ENCODE measurements around the gene CDHR2. TPM values are rescaled to one million over a fixed set of nuclear protein-coding genes. Genes with fewer than 3 reads are reported as not detected.

The CDHR2 gene
- total RNA-seq, 1 donor from 2014 or later = under 0.01 TPM

- DNase-seq = no peak
Measured at GRCh38 chr5:176528761-176529115, 20.4 kb upstream of the CDHR2 start.

GRCh38 chr5:176529116-176529740 lies 19.9 kb upstream of the CDHR2 start:
- no peak for DNase-seq

- DNase-seq = no peak
Measured at GRCh38 chr5:176529741-176530141, 19.4 kb upstream of the CDHR2 start.

GRCh38 chr5:176530393-176530982 lies 18.7 kb upstream of the CDHR2 start:
- no peak for DNase-seq

- peak; percentile 16 for DNase-seq
Measured at GRCh38 chr5:176530983-176531901, 17.9 kb upstream of the CDHR2 start.

- DNase-seq = no peak
Measured at GRCh38 chr5:176531902-176532493, 17.1 kb upstream of the CDHR2 start.

- DNase-seq = no peak
Measured at GRCh38 chr5:176532795-176533194, 16.3 kb upstream of the CDHR2 start.

- peak; percentile 18 for DNase-seq
Measured at GRCh38 chr5:176533390-176533789, 15.8 kb upstream of the CDHR2 start.

- DNase-seq = peak; percentile 52
Measured at GRCh38 chr5:176533894-176534611, 15.1 kb upstream of the CDHR2 start.

GRCh38 chr5:176534640-176535039 lies 14.5 kb upstream of the CDHR2 start:
- no peak for DNase-seq

GRCh38 chr5:176535101-176535663 lies 14.0 kb upstream of the CDHR2 start:
- no peak for DNase-seq

- peak; percentile 40 for DNase-seq
Measured at GRCh38 chr5:176535664-176536131, 13.4 kb upstream of the CDHR2 start.

- peak; percentile 88 for DNase-seq
Measured at GRCh38 chr5:176536132-176536901, 12.8 kb upstream of the CDHR2 start.

GRCh38 chr5:176536902-176537553 lies 12.1 kb upstream of the CDHR2 start, which contains the start of gene RNF44:
TSS of gene RNF44 (minus strand) at chr5:176537402. CDS start at chr5:176532472, 4,930 bp downstream.
- DNase-seq = peak; percentile 98

- DNase-seq = peak; percentile 100
Measured at GRCh38 chr5:176537554-176538229, 11.4 kb upstream of the CDHR2 start.

GRCh38 chr5:176538230-176538988 lies 10.7 kb upstream of the CDHR2 start:
- DNase-seq = peak; percentile 24

GRCh38 chr5:176538989-176539384 lies 10.2 kb upstream of the CDHR2 start:
- DNase-seq = peak; percentile 26

- DNase-seq = no peak
Measured at GRCh38 chr5:176540476-176540899, 8.7 kb upstream of the CDHR2 start.

GRCh38 chr5:176540956-176541337 lies 8.2 kb upstream of the CDHR2 start:
- DNase-seq = no peak

Data from dermis blood vessel endothelial cell (primary cell).